ENCODE data around the gene FERMT2.
"Not testable (repeated sequence)": the region's sequence is repeated elsewhere in the genome, so short reads cannot be mapped to it uniquely, and the experiment has no call there.

FERMT2 gene

DNA sequence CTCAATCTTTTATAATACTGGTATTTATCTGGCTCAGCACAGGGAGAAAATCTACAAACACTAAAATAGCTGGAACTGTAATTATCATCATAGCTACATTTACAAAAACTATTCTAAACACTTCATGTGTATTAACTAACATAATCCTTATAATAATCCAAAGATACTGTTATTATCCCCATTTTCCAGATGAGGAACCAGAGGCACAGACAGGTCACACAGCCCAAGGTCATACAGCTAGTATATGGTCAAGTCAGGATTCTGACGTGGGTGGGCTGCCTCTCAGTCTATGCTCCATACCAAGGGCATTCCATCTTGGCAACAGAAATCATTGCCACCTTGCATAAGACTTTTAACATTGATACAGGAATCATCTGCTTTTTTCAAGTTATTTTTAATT lies 11.4 kb downstream of the FERMT2 start:
- DNase-seq: no peak

- no peak for DNase-seq
These were observed 13.0 kb downstream of the FERMT2 start for GRCh38 chr14:52937869-52938268.

DNA sequence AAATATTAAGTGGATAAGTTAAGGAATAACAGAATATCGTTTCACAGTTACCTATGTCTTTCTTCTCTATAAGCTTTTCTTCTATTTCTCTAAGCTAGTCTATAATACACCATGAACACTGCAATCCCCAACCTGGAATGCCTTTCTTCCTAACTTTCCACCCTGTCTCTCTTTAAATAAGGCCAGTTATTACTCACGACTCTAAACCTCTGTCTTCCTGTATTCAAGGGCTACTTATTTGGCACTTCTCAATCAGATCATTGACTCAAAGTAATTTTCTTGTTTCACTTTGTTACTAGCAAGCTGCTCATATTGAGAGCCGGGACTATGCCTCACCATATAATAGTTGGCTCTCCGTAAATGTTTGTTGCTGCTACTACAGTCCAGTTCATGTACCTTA lies 13.5 kb downstream of the FERMT2 start:
- no peak for DNase-seq

DNA sequence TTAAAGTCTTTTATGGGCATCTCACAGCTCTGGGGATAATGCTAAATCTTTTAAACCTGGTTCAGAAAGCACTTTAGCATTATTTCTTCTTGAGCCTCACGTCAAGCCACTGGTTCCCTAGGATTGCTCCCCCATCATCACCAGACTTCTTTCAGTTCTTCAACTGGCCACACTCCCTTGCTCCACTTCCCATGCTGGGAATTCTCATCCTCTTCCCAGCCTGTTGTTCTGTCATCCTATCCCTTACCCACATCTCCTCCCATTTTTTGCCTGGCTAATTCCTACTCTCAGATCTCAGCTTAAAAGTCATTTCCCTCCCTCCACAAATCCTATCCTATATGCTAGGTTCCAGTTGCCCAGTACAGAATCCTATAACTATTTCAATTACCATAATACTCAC lies 14.4 kb downstream of the FERMT2 start:
- DNase-seq: no peak

GRCh38 chr14:52935833-52936232 lies 15.0 kb downstream of the FERMT2 start:
- no peak for DNase-seq

DNA sequence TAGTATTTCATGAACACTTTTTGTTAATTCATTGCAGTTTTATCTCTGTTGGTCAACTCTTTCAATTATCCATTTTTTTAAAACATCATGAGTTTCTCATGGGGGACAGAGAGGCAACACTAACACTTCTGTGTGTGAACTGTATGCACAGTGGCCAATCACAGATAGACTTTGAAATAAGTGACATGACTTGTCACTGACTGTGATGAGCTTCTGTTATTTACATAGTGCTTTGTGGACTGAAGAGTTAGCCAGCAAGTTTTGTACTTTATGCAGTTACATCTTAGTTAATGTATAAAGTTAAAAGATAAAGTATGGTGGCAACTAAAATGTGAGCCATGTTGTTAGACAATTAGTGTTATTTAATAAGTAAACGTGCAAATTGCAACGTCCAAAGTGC lies 16.1 kb downstream of the FERMT2 start:
- no peak for DNase-seq

GRCh38 chr14:52929192-52929807 lies 21.6 kb downstream of the FERMT2 start:
- DNase-seq: no peak

GRCh38 chr14:52926953-52927352 lies 23.9 kb downstream of the FERMT2 start:
- no peak for DNase-seq

DNA sequence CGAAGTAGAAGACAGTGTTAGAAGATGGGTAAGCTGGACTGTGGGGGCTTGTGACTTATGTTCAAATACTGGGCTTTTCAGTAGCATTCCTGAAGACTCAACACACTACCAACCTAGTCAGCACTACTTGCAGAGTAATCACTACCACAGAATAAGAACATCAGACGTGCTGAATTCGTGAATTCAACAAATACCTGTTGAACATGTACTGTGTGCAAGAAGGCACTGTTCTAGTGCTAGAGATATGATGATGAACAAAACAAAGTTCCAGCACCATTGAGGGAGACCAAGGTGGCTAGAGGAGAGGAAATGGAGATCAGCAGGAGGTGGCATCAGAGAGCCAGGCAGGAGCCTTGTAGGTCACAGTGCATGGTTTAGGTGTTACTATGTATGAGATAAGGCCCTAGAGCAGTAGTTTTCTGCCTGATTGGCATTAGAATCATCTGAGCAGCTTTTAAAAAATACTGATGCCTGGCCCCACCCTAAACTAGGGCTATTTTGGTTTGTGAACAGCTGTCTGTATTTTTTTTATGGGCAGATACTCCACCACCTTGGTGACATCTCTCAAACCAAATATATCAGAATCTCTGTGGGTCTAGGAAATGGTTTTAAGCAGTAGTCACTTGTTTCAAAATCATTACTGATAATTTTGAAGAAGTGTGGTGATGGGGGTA lies 26.8 kb downstream of the FERMT2 start:
- no peak for DNase-seq

GRCh38 chr14:52922656-52923055 lies 28.2 kb downstream of the FERMT2 start:
- DNase-seq: no peak

- no peak for DNase-seq
These were observed 28.8 kb downstream of the FERMT2 start for GRCh38 chr14:52922059-52922458.

DNA sequence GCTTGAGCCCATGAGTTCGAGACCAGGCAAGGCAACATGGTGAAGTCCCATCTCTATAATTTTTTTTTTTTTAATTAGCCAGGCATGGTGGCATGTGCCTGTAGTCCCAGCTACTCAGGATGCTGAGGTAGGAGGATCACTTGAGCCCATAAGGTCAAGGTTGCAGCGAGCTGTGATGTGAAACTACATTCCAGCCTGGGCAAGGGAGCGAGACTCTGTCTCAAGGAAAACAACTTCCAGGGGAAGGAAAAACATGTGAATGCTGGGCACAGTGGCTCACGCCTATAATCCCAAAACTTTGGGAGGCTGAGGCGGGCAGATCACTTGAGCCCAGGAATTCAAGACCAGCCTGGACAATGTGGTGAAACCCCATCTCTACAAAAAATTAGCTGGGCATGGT lies 30.4 kb downstream of the FERMT2 start:
- DNase-seq: not testable (repeated sequence)

GRCh38 chr14:52919971-52920370 lies 30.9 kb downstream of the FERMT2 start:
- no peak for DNase-seq

- no peak for DNase-seq
These were observed 32.4 kb downstream of the FERMT2 start for GRCh38 chr14:52918486-52918885.

DNA sequence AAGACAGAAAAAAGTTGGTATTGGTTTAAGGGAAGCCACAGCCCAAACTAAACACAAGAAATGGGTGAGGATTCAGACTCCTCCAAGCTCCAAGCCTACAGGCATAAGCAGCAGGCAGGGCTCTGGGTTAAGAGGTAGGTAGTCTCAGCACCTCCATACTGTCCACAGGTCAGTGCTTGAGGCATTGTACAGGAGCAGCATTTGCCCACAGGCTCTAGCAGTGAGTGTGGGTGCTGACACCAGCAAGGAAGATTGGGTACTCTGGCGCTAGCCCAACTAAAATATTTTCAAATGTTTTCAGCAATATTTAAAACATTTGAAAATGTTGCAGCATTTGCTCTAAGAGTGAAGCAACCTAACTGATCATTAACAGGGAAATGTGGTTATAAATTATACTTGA lies 33.1 kb downstream of the FERMT2 start:
- DNase-seq: no peak

GRCh38 chr14:52914295-52914694 lies 36.6 kb downstream of the FERMT2 start:
- no peak for DNase-seq

GRCh38 chr14:52913271-52913670 lies 37.6 kb downstream of the FERMT2 start:
- no peak for DNase-seq

DNA sequence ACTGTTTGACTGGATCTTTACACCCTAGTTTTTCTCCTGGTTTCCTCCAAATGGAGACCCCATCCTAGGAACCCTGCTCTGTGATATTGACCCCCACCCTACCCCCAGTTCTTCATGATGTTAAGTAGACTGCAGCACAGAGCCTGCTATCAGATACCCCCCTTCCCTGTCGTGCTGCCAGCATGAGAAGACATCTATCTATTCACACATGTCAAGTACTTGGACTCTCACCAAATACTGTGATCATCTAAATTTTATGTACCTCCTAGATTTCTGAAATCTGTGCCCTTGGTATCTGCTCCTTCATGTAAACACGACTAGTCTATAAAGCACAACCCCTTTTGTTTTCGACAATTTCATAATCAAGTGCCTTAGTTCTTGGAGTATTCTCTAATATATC lies 38.9 kb downstream of the FERMT2 start:
- DNase-seq: no peak

DNA sequence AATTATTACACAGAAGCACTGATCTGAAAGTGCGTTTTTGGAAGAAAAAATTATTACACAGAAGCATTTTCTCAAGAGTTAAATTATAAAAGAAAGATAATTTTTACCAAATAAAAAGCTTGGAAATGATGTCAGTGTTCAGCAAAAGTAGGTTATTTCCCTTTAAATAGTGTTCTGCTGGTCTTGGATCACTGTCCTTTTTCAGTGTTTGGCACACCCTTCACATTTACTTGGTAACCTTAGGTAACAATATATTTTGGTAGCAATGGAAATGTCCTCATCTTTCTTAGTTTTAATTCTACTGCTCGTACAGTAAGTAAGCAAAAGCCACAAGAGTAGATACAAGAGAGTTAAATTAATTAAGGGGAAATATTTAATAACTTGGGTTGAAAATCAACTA lies 40.3 kb downstream of the FERMT2 start:
- DNase-seq: no peak

DNA sequence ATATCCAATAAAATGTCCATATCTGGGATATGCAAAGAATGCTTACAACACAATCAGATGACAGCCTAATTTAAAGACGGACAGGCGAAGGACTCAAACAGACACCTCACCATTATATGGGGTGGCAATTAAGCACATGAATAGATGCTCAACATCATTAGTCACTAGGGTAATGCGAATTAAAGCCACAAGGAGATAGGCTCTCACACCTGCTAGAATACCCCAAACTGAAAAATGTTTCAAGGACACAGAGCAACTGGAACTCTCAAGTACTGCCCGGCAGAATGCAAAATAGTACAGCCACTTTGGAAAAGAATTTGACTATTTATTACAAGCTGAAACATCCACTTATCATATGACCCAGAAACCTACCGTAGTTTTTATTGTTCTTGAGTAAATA lies 42.9 kb downstream of the FERMT2 start:
- no peak for DNase-seq

DNA sequence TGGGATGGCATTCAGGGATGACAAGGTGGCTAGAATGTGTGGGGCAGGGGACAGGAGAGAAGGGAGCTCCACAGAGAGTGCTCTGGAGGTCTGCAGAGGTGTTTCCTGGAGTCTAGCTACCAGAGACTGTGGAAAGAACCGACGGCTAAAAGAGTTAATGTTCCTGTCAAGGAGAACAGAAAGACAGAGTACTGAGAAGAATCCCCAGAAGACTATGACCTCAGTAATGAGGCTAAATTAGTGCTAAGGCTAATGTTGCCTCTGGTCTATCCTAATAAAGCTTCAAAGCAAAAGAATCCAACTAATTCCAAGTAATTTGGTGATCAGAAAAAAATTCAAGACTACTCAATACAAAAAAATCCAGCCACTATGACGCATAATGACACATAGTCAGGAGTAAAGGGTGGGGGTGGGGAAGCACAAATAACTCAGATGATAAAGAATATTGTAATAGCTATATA lies 44.7 kb downstream of the FERMT2 start:
- DNase-seq: no peak

DNA sequence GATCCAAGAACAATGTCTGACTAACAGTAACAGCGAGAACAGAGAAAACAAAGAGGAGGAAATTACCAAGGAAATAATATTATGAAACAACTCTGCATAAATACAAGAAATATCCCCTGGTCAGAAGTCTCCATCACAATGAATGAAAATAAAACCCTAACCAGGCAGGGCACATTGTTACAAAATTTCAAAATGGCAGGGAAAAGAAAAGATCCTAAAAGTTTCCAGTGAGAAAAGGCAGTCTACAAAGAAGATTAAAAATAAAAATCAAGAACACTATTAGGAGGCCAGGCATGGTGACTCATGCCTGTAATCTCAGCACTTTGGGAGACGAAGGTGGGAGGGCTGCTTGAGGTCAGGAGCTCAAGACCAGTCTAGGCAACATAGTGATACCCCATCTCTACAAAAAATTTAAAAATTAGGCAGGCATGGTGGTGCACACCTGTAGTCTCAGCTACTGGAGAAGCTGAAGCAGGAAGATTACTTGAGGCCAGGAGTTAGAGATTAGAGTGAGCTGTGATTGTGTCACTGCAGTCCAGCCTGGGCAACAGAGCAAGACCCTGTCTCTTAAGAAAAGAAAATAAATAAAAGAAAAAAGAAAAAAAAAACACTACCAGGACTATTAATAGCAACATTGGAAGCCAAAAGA lies 47.8 kb downstream of the FERMT2 start:
- DNase-seq: no peak

GRCh38 chr14:52901357-52901980 lies 49.4 kb downstream of the FERMT2 start:
- DNase-seq: no peak

GRCh38 chr14:52900731-52901130 lies 50.1 kb downstream of the FERMT2 start:
- no peak for DNase-seq
